ENCODE measurements around the gene ENTREP3.

Gene ENTREP3

GRCh38 chr1:155286544-155286943 lies 31.3 kb upstream of the ENTREP3 start:
- no peak overlapping the region for H3K4me3 ChIP-seq (ENCODE audit: low read length)
- TF ChIP-seq ZNF274 (IDR thresholded peaks at IDR 0.05; ENCODE audit: low read depth, low read length) = no peak

GRCh38 chr1:155285631-155286044 lies 30.4 kb upstream of the ENTREP3 start:
- no peak overlapping the region for H3K4me3 ChIP-seq (ENCODE audit: low read length)
- TF ChIP-seq ZNF274 (IDR thresholded peaks at IDR 0.05; ENCODE audit: low read depth, low read length) = no peak

GRCh38 chr1:155285063-155285462 lies 29.8 kb upstream of the ENTREP3 start:
- TF ChIP-seq ZNF274 (IDR thresholded peaks at IDR 0.05; ENCODE audit: low read depth, low read length) = no peak
- H3K4me3 ChIP-seq (ENCODE audit: low read length) = no peak overlapping the region

GRCh38 chr1:155284476-155284875 lies 29.2 kb upstream of the ENTREP3 start:
- no peak for TF ChIP-seq ZNF274 (IDR thresholded peaks at IDR 0.05; ENCODE audit: low read depth, low read length)
- no peak overlapping the region for H3K4me3 ChIP-seq (ENCODE audit: low read length)

GRCh38 chr1:155282488-155283091 lies 27.3 kb upstream of the ENTREP3 start:
- H3K4me3 ChIP-seq (ENCODE audit: low read length) = no peak overlapping the region
- TF ChIP-seq ZNF274 (IDR thresholded peaks at IDR 0.05; ENCODE audit: low read depth, low read length) = no peak

- no peak for TF ChIP-seq ZNF274 (IDR thresholded peaks at IDR 0.05; ENCODE audit: low read depth, low read length)
- H3K4me3 ChIP-seq (ENCODE audit: low read length) = no peak overlapping the region
Observed at GRCh38 chr1:155279268-155279667, 24.0 kb upstream of the ENTREP3 start.

GRCh38 chr1:155278689-155279160 lies 23.4 kb upstream of the ENTREP3 start:
- no peak overlapping the region for H3K4me3 ChIP-seq (ENCODE audit: low read length)
- TF ChIP-seq ZNF274 (IDR thresholded peaks at IDR 0.05; ENCODE audit: low read depth, low read length) = no peak

- H3K4me3 ChIP-seq (ENCODE audit: low read length) = peak overlapping the region; percentile 72
- TF ChIP-seq ZNF274 (IDR thresholded peaks at IDR 0.05; ENCODE audit: low read depth, low read length) = no peak
Observed at GRCh38 chr1:155277902-155278688, 22.8 kb upstream of the ENTREP3 start.

- TF ChIP-seq ZNF274 (IDR thresholded peaks at IDR 0.05; ENCODE audit: low read depth, low read length) = no peak
- H3K4me3 ChIP-seq (ENCODE audit: low read length) = peak within 1 kb of the TSS; percentile 72
Observed at GRCh38 chr1:155277070-155277901, 22.0 kb upstream of the ENTREP3 start, which contains the start of gene HCN3. HCN3 (plus strand) TSS chr1:155277463; CDS start chr1:155277591, 128 bp downstream.

GRCh38 chr1:155273343-155274245 lies 18.3 kb upstream of the ENTREP3 start, which contains the start of gene CLK2:
CLK2 (minus strand) TSS chr1:155273504; CDS start chr1:155270977, 2,527 bp downstream.
- H3K4me3 ChIP-seq (ENCODE audit: low read length) = peak within 1 kb of the TSS; percentile 98
- no peak for TF ChIP-seq ZNF274 (IDR thresholded peaks at IDR 0.05; ENCODE audit: low read depth, low read length)

- no peak for TF ChIP-seq ZNF274 (IDR thresholded peaks at IDR 0.05; ENCODE audit: low read depth, low read length)
- H3K4me3 ChIP-seq (ENCODE audit: low read length) = peak overlapping the region; percentile 98
Observed at GRCh38 chr1:155272466-155273342, 17.4 kb upstream of the ENTREP3 start.

GRCh38 chr1:155269381-155269780 lies 14.1 kb upstream of the ENTREP3 start:
- TF ChIP-seq ZNF274 (IDR thresholded peaks at IDR 0.05; ENCODE audit: low read depth, low read length) = no peak
- H3K4me3 ChIP-seq (ENCODE audit: low read length) = no peak overlapping the region
